HFF-Myc (cell line): Measurements from ENCODE around the gene PPARG.
A peak's percentile ranks its signal among the peaks of the same experiment; 100 is the strongest.

ENCODE experiments used
- DNase-seq: peaks from one replicate; pipeline ENCODE4 v3.0.0-alpha.2; 2011; ENCODE audit warnings: low read depth; ENCODE audit errors: extremely low read depth
- H3K4me3 ChIP-seq: replicated peaks from 2 replicates; pipeline ENCODE4 v1.5.1; 2011; ENCODE audit warnings: low read depth, mild to moderate bottlenecking, control low read depth, low read length
- TF ChIP-seq, protein P1 (sequence below): IDR thresholded peaks from 2 replicates; pipeline ENCODE4 v1.5.1; 2012; ENCODE audit warnings: mild to moderate bottlenecking, low read depth, low read length, control low read depth; ENCODE audit errors: missing control alignments

Gene PPARG

DNA sequence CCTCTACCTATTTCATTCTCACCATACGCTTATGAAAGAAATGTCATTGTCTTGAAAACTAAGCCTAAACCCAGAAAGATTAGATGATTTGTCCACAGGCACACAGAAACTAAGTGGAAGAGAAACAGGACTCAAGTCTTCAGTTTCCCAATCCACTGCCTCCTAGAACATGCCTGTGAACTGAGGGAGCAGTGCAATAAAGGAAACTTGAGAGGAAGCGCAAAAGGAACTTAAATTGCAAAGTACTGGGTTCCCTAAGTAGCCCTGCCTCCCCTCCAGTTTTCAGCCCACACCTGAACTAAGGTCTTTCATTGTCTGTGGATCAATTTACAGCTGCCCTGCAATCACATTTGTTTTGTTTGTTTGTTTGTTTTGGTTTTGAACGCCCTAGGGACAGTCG is 138.7 kb downstream of the PPARG start:
- TF ChIP-seq, protein P1, sequence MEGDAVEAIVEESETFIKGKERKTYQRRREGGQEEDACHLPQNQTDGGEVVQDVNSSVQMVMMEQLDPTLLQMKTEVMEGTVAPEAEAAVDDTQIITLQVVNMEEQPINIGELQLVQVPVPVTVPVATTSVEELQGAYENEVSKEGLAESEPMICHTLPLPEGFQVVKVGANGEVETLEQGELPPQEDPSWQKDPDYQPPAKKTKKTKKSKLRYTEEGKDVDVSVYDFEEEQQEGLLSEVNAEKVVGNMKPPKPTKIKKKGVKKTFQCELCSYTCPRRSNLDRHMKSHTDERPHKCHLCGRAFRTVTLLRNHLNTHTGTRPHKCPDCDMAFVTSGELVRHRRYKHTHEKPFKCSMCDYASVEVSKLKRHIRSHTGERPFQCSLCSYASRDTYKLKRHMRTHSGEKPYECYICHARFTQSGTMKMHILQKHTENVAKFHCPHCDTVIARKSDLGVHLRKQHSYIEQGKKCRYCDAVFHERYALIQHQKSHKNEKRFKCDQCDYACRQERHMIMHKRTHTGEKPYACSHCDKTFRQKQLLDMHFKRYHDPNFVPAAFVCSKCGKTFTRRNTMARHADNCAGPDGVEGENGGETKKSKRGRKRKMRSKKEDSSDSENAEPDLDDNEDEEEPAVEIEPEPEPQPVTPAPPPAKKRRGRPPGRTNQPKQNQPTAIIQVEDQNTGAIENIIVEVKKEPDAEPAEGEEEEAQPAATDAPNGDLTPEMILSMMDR, result no peak
- no peak overlapping the region for H3K4me3 ChIP-seq
- DNase-seq, result no peak

DNA sequence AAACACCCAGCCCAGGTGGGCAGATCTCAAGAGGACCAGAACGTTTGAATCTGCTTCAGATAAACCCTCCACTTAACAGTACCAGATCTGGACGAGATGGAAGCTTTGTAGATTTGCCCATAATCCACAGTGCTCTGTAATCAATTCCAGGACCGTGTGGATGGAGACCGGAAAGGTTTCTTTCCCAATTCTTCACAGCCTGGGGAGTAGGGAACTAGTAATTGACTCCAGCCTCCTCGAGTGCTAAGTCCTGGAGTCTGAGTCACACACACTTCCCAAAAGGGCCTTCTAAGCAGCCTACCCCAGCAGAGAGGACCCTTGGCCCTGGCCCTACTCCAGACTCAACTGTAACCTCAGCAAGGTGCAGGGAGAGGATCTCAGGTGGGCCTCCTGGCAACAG is 139.3 kb downstream of the PPARG start:
- TF ChIP-seq, protein P1, result no peak
- no peak for DNase-seq

DNA sequence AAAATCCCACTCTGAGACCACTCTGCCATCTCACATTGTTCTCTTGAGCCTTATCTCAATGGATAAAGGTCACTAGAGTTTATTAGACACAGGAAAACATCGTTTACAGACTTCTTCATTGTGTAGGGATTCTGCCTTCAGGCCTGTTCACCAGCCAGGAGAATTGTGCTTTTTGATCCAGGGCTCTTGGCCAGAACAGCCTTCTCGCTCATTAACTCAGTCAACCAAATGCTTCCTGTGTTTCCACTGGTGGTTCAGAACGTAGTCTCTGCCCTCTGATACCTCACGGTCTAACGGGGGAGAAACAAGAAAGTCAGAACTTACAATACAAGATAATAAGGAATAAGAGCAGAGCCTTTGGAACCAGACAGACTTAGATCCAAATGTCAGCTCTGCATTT is 141.2 kb downstream of the PPARG start:
- DNase-seq, result no peak
- TF ChIP-seq, protein P1, result no peak
- H3K4me3 ChIP-seq, result no peak overlapping the region

More for the DNA sequence above, 139.3 kb downstream of the PPARG start:
- H3K4me3 ChIP-seq, result no peak overlapping the region

DNA sequence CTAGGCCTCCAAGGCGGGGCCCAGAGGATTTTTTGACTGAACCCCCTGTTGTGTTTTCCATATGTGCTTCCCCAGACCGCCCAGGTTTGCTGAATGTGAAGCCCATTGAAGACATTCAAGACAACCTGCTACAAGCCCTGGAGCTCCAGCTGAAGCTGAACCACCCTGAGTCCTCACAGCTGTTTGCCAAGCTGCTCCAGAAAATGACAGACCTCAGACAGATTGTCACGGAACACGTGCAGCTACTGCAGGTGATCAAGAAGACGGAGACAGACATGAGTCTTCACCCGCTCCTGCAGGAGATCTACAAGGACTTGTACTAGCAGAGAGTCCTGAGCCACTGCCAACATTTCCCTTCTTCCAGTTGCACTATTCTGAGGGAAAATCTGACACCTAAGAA is 145.0 kb downstream of the PPARG start:
- H3K4me3 ChIP-seq, result no peak overlapping the region
- TF ChIP-seq, protein P1, result no peak
- no peak for DNase-seq

DNA sequence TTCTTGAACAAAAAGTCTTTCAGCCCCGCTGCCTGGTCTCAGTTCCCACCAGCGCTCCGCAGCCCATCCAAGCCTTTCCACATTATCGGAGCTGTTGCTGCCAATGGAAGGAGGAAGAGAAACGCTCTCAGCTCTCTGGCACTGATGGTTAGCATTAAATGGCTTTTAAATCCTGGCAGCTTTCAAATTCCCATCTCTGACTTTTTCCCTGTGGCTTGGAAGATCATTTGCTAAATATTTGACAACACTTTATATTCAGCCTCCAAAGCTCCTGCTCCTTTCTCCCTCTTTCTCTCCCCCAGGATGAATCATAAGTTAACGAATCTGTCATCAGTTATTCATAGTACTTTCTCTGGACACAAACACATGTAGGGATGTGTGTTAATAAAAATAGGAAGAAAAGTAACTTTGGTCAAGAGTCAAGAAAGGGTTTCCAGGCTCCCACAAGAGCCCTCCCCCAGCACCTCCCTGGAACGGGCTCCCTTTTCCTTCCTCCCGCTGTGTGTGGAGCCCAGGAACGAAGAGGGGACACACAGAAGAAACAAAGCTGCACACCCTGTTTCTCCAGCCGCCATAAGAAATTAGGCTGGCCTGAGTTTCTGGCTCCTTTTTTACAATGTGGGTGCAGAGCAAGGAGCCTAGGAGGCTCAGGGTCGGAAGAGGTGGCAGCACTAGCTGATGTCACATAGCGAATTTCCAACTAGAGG is 147.8 kb downstream of the PPARG start:
- H3K4me3 ChIP-seq, result peak overlapping the region; percentile 18
- no peak for DNase-seq
- TF ChIP-seq, protein P1, result no peak

DNA sequence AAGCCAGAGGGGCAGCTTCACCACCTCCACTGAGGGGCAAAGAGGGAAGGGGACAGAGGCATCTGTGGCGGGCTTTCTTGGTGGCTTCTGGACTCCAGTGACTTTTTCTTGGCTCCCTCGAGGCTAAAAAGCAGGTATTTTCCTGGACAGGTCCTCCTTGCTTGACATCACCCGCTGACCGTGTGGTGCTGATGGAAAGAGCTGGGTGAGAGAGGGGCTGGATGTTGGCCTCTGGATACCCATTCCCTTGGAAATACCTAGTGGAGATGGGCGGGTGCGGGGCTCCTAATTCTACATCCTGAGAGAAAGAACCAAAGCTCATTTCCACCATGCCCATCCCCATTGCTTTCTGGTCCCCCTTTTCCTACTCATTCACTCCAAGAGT is 148.3 kb downstream of the PPARG start:
- TF ChIP-seq, protein P1, result no peak
- no peak for DNase-seq
- peak overlapping the region; percentile 18 for H3K4me3 ChIP-seq

DNA sequence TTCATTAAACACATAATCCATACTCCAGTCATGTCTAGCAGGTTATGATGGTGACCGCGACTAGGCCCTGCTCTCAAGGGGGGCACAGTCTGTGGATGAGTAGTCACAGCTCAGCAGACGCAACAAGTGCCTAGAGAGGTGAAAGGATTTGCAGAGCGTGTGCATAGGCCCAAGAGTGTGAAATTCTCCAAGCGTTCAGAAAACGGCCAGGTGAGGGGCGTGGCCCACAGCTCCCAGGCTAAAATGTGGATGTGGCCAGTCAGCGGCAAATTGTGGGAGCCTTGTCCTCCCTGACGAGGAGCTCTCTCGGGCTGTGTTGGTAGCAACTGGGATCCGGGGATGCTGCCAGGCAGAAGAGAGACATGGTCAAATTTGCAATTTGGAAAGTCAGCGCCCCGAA is 149.0 kb downstream of the PPARG start:
- no peak for DNase-seq
- TF ChIP-seq, protein P1, result no peak
- H3K4me3 ChIP-seq, result no peak overlapping the region
